ENCODE results near the gene CYB5A.
"Not testable (repeated sequence)": the region's sequence is repeated elsewhere in the genome, so short reads cannot be mapped to it uniquely, and the experiment has no call there.

Gene CYB5A

GRCh38 chr18:74291771-74292540 is at the start of gene CYB5A:
Gene CYB5A, minus strand, starts transcription at chr18:74291963. Its CDS starts 88 bp downstream, at chr18:74291875.
- DNase-seq (ENCODE audit: low spot score) = peak; percentile 98

GRCh38 chr18:74337912-74338309 is 46.1 kb upstream of the CYB5A start:
- DNase-seq (ENCODE audit: low spot score) = no peak

- no peak for DNase-seq (ENCODE audit: low spot score)
Measured at GRCh38 chr18:74337155-74337911, 45.6 kb upstream of the CYB5A start.

GRCh38 chr18:74336656-74337055 is 44.9 kb upstream of the CYB5A start:
- no peak for DNase-seq (ENCODE audit: low spot score)

GRCh38 chr18:74334242-74334893 is 42.6 kb upstream of the CYB5A start:
- DNase-seq (ENCODE audit: low spot score) = peak; percentile 13

GRCh38 chr18:74333091-74333490 is 41.3 kb upstream of the CYB5A start:
- no peak for DNase-seq (ENCODE audit: low spot score)

GRCh38 chr18:74331404-74331803 is 39.6 kb upstream of the CYB5A start:
- DNase-seq (ENCODE audit: low spot score) = no peak

- no peak for DNase-seq (ENCODE audit: low spot score)
Measured at GRCh38 chr18:74329688-74330205, 38.0 kb upstream of the CYB5A start.

GRCh38 chr18:74328206-74328605 is 36.4 kb upstream of the CYB5A start:
- DNase-seq (ENCODE audit: low spot score) = no peak

- DNase-seq (ENCODE audit: low spot score) = not testable (repeated sequence)
Measured at GRCh38 chr18:74326791-74327190, 35.0 kb upstream of the CYB5A start.

- DNase-seq (ENCODE audit: low spot score) = no peak
Measured at GRCh38 chr18:74326231-74326630, 34.5 kb upstream of the CYB5A start.

GRCh38 chr18:74316257-74317170 is 24.8 kb upstream of the CYB5A start:
- DNase-seq (ENCODE audit: low spot score) = no peak

- DNase-seq (ENCODE audit: low spot score) = no peak
Measured at GRCh38 chr18:74315464-74316256, 23.9 kb upstream of the CYB5A start, which contains the start of gene C18orf63. Gene C18orf63, plus strand, starts transcription at chr18:74315839. Its CDS starts 2,027 bp downstream, at chr18:74317866.

- no peak for DNase-seq (ENCODE audit: low spot score)
Measured at GRCh38 chr18:74314759-74315463, 23.1 kb upstream of the CYB5A start.

- DNase-seq (ENCODE audit: low spot score) = no peak
Measured at GRCh38 chr18:74311000-74311399, 19.2 kb upstream of the CYB5A start.

- DNase-seq (ENCODE audit: low spot score) = no peak
Measured at GRCh38 chr18:74310411-74310810, 18.6 kb upstream of the CYB5A start.

GRCh38 chr18:74303936-74304335 is 12.2 kb upstream of the CYB5A start:
- DNase-seq (ENCODE audit: low spot score) = no peak

- no peak for DNase-seq (ENCODE audit: low spot score)
Measured at GRCh38 chr18:74303306-74303705, 11.5 kb upstream of the CYB5A start.

GRCh38 chr18:74299746-74300145 is 8.0 kb upstream of the CYB5A start:
- DNase-seq (ENCODE audit: low spot score) = no peak

- DNase-seq (ENCODE audit: low spot score) = no peak
Measured at GRCh38 chr18:74299162-74299561, 7.4 kb upstream of the CYB5A start.
